ENCODE measurements around the gene MRTFA. TPM values are rescaled to one million over a fixed set of nuclear protein-coding genes. Genes with fewer than 3 reads are reported as not detected.

The MRTFA gene
- total and polyA plus RNA-seq, 10 donors, result 17.6 to 138 (median 83.9) TPM

GRCh38 chr22:40610329-40610850 is 26.1 kb downstream of the MRTFA start:
- Histone ChIP-seq H3K27ac (no peak overlapping the region), H3K36me3 (no peaks in the 10 kb centered on the region), H3K9me3 (no peaks in the 10 kb centered on the region), H3K4me3 (no peak overlapping the region), H3K27me3 (replicated peaks in 1 of 7) (no peaks in the 10 kb centered on the region), H3K4me1 (peaks cover 5 to 66% (median 31%) of the 10 kb centered on the region in 6 donors)
- DNase-seq, result no peak
- TF ChIP-seq CTCF (IDR thresholded peaks at IDR 0.05 in 8 of 11, conservative IDR thresholded peaks at IDR 0.05 in 3 of 11) (no peak), POLR2AphosphoS5 (IDR thresholded peaks at IDR 0.05) (no peak), POLR2A (IDR thresholded peaks at IDR 0.05) (no peak)
- WGBS, 5 donors, result 85 to 100% (median 97%) methylated on average over 1 of the region's 1 CpG
- intact Hi-C loops (cut with DNase I; ENCODE audit: low total_unique reads), result no loop called here

- Histone ChIP-seq H3K4me1 (peaks cover 7 to 70% (median 31%) of the 10 kb centered on the region in 6 donors), H3K9me3 (no peaks in the 10 kb centered on the region)
- 59 to 76% (median 63%) methylated on average over 3 of the region's 3 CpGs for WGBS, 5 donors
Measured at GRCh38 chr22:40609216-40609615, 27.3 kb downstream of the MRTFA start.

GRCh38 chr22:40607506-40607905 is 29.0 kb downstream of the MRTFA start:
- no peaks in the 10 kb centered on the region for H3K27me3 ChIP-seq (replicated peaks in 1 of 7)
- DNase-seq, result no peak
- no peak overlapping the region for H3K4me3 ChIP-seq
- no peak overlapping the region for H3K27ac ChIP-seq
- H3K36me3 ChIP-seq, result no peaks in the 10 kb centered on the region
- H3K4me1 ChIP-seq, result peaks cover 7 to 83% (median 38%) of the 10 kb centered on the region in 6 donors
- WGBS, 5 donors, result 88 to 100% (median 93%) methylated on average over 1 of the region's 1 CpG
- intact Hi-C loops (cut with DNase I; ENCODE audit: low total_unique reads), result no loop called here
- no peak for TF ChIP-seq CTCF (IDR thresholded peaks at IDR 0.05 in 8 of 11, conservative IDR thresholded peaks at IDR 0.05 in 3 of 11)
- TF ChIP-seq POLR2AphosphoS5 (IDR thresholded peaks at IDR 0.05), result no peak
- no peak for TF ChIP-seq POLR2A (IDR thresholded peaks at IDR 0.05)
- no peaks in the 10 kb centered on the region for H3K9me3 ChIP-seq

More at GRCh38 chr22:40609216-40609615, 27.3 kb downstream of the MRTFA start:
- intact Hi-C loops (cut with DNase I; ENCODE audit: low total_unique reads), result no loop called here
- no peak overlapping the region for H3K4me3 ChIP-seq
- no peak for TF ChIP-seq POLR2AphosphoS5 (IDR thresholded peaks at IDR 0.05)
- no peak for TF ChIP-seq CTCF (IDR thresholded peaks at IDR 0.05 in 8 of 11, conservative IDR thresholded peaks at IDR 0.05 in 3 of 11)
- no peak for TF ChIP-seq POLR2A (IDR thresholded peaks at IDR 0.05)
- H3K36me3 ChIP-seq, result no peaks in the 10 kb centered on the region
- no peak overlapping the region for H3K27ac ChIP-seq
- DNase-seq, result no peak
- H3K27me3 ChIP-seq (replicated peaks in 1 of 7), result no peaks in the 10 kb centered on the region

GRCh38 chr22:40606306-40606705 is 30.2 kb downstream of the MRTFA start:
- Histone ChIP-seq H3K9me3 (no peaks in the 10 kb centered on the region), H3K4me3 (no peak overlapping the region), H3K27me3 (replicated peaks in 1 of 7) (no peaks in the 10 kb centered on the region), H3K27ac (no peak overlapping the region), H3K4me1 (peaks cover 7 to 82% (median 42%) of the 10 kb centered on the region in 6 donors), H3K36me3 (no peaks in the 10 kb centered on the region)
- TF ChIP-seq POLR2A (IDR thresholded peaks at IDR 0.05), result no peak
- TF ChIP-seq POLR2AphosphoS5 (IDR thresholded peaks at IDR 0.05), result no peak
- TF ChIP-seq CTCF (IDR thresholded peaks at IDR 0.05 in 8 of 11, conservative IDR thresholded peaks at IDR 0.05 in 3 of 11), result no peak
- DNase-seq, result no peak
- intact Hi-C loops (cut with DNase I; ENCODE audit: low total_unique reads), result no loop called here
